Right atrium auricular region (tissue), 2 donors: ENCODE results near the gene RAVER1. TPM values are rescaled to one million over a fixed set of nuclear protein-coding genes. Genes with fewer than 3 reads are reported as not detected.
A peak's percentile ranks its signal among the peaks of the same experiment; 100 is the strongest.

Source experiments
- DNase-seq: peaks from one replicate; pipeline ENCODE4 v3.0.0-alpha.2; 2019; ENCODE audit warnings: low spot score
- H3K27ac ChIP-seq, 2 donors: fragments of 200-600 bp; sonication (generic); 1 replicate in 1 of 2; 2 replicates in 1 of 2; pipeline ENCODE4 v1.5.1; 2016 to 2019
- H3K27me3 ChIP-seq, 2 donors: fragments of 200-600 bp; sonication (generic); one replicate each; pipeline versions ENCODE4 v1.5.1 to v1.6.0; 2017 to 2019
- H3K36me3 ChIP-seq: fragments of 200-600 bp; sonication (generic); one replicate; pipeline ENCODE4 v1.5.1; 2016
- H3K4me1 ChIP-seq, 2 donors: fragments of 200-600 bp; sonication (generic); one replicate each; pipeline versions ENCODE4 v1.5.1 to v1.6.0; 2017 to 2019
- H3K4me3 ChIP-seq, 2 donors: fragments of 200-600 bp; sonication (generic); 1 replicate in 1 of 2; 2 replicates in 1 of 2; pipeline ENCODE4 v1.5.1; 2017 to 2019; ENCODE audit warnings: mild to moderate bottlenecking in 1 of 2, moderate library complexity in 1 of 2
- H3K9me3 ChIP-seq, 2 donors: fragments of 200-600 bp; sonication (generic); one replicate each; pipeline ENCODE4 v1.5.1; 2019
- total RNA-seq, 2 donors: library from RNA; depleted of rRNA; stranded (reverse); fragments of >200 nt; gene quantifications; one replicate each; pipeline ENCODE4 v1.1.0, GENCODE V29; 2016
- TF ChIP-seq, protein P1 (sequence below), 2 donors: fragments of 200-600 bp; sonication (generic); IDR thresholded peaks; one replicate each; pipeline ENCODE4 v1.5.1; 2019; ENCODE audit warnings: antibody characterized with exemption in 2 of 2

Gene RAVER1
- total RNA-seq, 2 donors from 2014 or later: 14.8 to 24.8 TPM

DNA sequence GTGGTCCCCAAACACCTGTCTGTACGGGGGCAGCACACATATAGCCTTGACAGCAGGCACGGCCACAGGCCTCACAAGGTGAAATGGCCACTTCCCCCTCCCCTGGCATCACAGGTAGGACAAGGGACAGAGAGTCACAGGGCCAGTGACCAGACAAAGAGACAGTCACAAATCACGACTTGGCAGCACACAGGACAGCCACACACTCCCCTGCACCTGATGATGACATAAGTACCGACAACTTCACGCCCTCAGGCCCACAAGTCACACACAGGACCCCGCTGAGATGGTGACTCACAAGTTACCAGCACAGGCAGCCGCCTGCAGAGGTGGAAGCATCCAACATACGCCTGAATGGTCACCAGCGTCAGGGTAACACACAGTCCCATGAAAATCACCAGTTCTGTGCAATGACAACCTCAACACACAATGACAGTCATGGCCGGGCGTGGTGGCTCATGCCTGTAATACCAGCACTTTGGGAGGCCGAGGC, 30.5 kb upstream of the RAVER1 start:
- Histone ChIP-seq H3K4me3 (no peak overlapping the region), H3K27ac (no peak overlapping the region), H3K36me3 (peaks cover 65% of the 10 kb centered on the region), H3K4me1 (no peaks in the 10 kb centered on the region), H3K9me3 (no peaks in the 10 kb centered on the region), H3K27me3 (no peaks in the 10 kb centered on the region)
- TF ChIP-seq, protein P1, sequence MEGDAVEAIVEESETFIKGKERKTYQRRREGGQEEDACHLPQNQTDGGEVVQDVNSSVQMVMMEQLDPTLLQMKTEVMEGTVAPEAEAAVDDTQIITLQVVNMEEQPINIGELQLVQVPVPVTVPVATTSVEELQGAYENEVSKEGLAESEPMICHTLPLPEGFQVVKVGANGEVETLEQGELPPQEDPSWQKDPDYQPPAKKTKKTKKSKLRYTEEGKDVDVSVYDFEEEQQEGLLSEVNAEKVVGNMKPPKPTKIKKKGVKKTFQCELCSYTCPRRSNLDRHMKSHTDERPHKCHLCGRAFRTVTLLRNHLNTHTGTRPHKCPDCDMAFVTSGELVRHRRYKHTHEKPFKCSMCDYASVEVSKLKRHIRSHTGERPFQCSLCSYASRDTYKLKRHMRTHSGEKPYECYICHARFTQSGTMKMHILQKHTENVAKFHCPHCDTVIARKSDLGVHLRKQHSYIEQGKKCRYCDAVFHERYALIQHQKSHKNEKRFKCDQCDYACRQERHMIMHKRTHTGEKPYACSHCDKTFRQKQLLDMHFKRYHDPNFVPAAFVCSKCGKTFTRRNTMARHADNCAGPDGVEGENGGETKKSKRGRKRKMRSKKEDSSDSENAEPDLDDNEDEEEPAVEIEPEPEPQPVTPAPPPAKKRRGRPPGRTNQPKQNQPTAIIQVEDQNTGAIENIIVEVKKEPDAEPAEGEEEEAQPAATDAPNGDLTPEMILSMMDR (IDR thresholded peaks at IDR 0.05): no peak
- DNase-seq: no peak

- H3K36me3 ChIP-seq: peaks cover 69% of the 10 kb centered on the region
- H3K27ac ChIP-seq: no peak overlapping the region
- no peak overlapping the region for H3K4me3 ChIP-seq
- no peaks in the 10 kb centered on the region for H3K9me3 ChIP-seq
- H3K4me1 ChIP-seq: no peaks in the 10 kb centered on the region
- DNase-seq: no peak
- TF ChIP-seq, protein P1 (IDR thresholded peaks at IDR 0.05): no peak
- no peaks in the 10 kb centered on the region for H3K27me3 ChIP-seq
Measured at GRCh38 chr19:10362259-10362658, 28.9 kb upstream of the RAVER1 start.

GRCh38 chr19:10361569-10362011, 28.3 kb upstream of the RAVER1 start:
- TF ChIP-seq, protein P1 (IDR thresholded peaks at IDR 0.05): no peak
- Histone ChIP-seq H3K27me3 (no peaks in the 10 kb centered on the region), H3K27ac (no peak overlapping the region), H3K4me3 (no peak overlapping the region), H3K9me3 (no peaks in the 10 kb centered on the region), H3K36me3 (peaks cover 69% of the 10 kb centered on the region), H3K4me1 (no peaks in the 10 kb centered on the region)
- no peak for DNase-seq

GRCh38 chr19:10356431-10356830, 23.1 kb upstream of the RAVER1 start:
- Histone ChIP-seq H3K9me3 (no peaks in the 10 kb centered on the region), H3K36me3 (peaks cover 41% of the 10 kb centered on the region), H3K4me1 (peaks cover 0 to 15% of the 10 kb centered on the region in 2 donors), H3K4me3 (no peak overlapping the region), H3K27ac (no peak overlapping the region), H3K27me3 (no peaks in the 10 kb centered on the region)
- TF ChIP-seq, protein P1 (IDR thresholded peaks at IDR 0.05): no peak
- no peak for DNase-seq

GRCh38 chr19:10353793-10354391, 20.6 kb upstream of the RAVER1 start:
- Histone ChIP-seq H3K9me3 (no peaks in the 10 kb centered on the region), H3K27me3 (no peaks in the 10 kb centered on the region), H3K36me3 (peaks cover 35% of the 10 kb centered on the region), H3K4me1 (peaks cover 0 to 15% of the 10 kb centered on the region in 2 donors), H3K27ac (peak overlapping the region; percentile 70 to 74), H3K4me3 (peak overlapping the region; percentile 30 to 46)
- peak; percentile 64 for DNase-seq
- TF ChIP-seq, protein P1 (IDR thresholded peaks at IDR 0.05): no peak
